ENCODE measurements around the gene SYNGAP1. TPM values are rescaled to one million over a fixed set of nuclear protein-coding genes. Genes with fewer than 3 reads are reported as not detected.

The SYNGAP1 gene
- polyA plus RNA-seq, 1 donor from 2014 or later: 4.3 TPM

DNA sequence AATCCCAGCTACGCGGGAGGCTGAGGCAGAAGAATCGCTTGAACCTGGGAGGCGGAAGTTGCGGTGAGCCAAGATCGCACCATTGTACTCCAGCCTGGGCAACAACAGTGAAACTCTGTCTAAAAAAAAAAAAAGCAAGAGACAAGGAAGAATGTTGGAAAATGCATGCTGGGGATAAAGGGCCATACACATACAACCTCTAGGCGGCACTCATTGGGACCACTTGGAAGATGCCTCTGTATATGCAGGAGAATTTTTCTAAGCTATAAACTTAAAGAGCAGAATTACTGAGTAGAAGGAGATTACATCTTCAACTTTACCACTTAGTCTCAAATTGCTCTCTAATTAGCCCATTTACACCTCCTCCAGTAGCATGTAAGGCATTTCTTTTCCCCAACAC is 77.3 kb downstream of the SYNGAP1 start:
- no peaks in the 10 kb centered on the region for H3F3A ChIP-seq (ENCODE audit: insufficient read depth, low read length, poor library complexity, severe bottlenecking)
- no peak overlapping the region for H3K4me2 ChIP-seq (ENCODE audit: low read length)
- no peaks in the 10 kb centered on the region for H3K79me2 ChIP-seq (replicated peaks; ENCODE audit: insufficient read depth, low read length)
- no peaks in the 10 kb centered on the region for H3K27me3 ChIP-seq (ENCODE audit: insufficient read depth, low read depth, low read length)
- H3K9ac ChIP-seq (ENCODE audit: low read length): no peak overlapping the region
- TF ChIP-seq MXI1 (conservative IDR thresholded peaks at IDR 0.05; ENCODE audit: poor library complexity, severe bottlenecking) (no peak), EZH2 (IDR thresholded peaks at IDR 0.05; ENCODE audit: borderline replicate concordance, insufficient read depth, low read length, poor library complexity, severe bottlenecking) (no peak), TAF1 (IDR thresholded peaks at IDR 0.05; ENCODE audit: low read depth) (no peak), SMC3 (conservative IDR thresholded peaks at IDR 0.05; ENCODE audit: poor library complexity) (no peak), POLR2AphosphoS5 (IDR thresholded peaks at IDR 0.05) (no peak), EP300 (conservative IDR thresholded peaks at IDR 0.05; ENCODE audit: poor library complexity, severe bottlenecking) (no peak), RAD21 (conservative IDR thresholded peaks at IDR 0.05) (no peak)
- TF ChIP-seq, protein P1, sequence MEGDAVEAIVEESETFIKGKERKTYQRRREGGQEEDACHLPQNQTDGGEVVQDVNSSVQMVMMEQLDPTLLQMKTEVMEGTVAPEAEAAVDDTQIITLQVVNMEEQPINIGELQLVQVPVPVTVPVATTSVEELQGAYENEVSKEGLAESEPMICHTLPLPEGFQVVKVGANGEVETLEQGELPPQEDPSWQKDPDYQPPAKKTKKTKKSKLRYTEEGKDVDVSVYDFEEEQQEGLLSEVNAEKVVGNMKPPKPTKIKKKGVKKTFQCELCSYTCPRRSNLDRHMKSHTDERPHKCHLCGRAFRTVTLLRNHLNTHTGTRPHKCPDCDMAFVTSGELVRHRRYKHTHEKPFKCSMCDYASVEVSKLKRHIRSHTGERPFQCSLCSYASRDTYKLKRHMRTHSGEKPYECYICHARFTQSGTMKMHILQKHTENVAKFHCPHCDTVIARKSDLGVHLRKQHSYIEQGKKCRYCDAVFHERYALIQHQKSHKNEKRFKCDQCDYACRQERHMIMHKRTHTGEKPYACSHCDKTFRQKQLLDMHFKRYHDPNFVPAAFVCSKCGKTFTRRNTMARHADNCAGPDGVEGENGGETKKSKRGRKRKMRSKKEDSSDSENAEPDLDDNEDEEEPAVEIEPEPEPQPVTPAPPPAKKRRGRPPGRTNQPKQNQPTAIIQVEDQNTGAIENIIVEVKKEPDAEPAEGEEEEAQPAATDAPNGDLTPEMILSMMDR (IDR thresholded peaks at IDR 0.05; ENCODE audit: poor library complexity, severe bottlenecking): no peak
- TF ChIP-seq, protein P2, sequence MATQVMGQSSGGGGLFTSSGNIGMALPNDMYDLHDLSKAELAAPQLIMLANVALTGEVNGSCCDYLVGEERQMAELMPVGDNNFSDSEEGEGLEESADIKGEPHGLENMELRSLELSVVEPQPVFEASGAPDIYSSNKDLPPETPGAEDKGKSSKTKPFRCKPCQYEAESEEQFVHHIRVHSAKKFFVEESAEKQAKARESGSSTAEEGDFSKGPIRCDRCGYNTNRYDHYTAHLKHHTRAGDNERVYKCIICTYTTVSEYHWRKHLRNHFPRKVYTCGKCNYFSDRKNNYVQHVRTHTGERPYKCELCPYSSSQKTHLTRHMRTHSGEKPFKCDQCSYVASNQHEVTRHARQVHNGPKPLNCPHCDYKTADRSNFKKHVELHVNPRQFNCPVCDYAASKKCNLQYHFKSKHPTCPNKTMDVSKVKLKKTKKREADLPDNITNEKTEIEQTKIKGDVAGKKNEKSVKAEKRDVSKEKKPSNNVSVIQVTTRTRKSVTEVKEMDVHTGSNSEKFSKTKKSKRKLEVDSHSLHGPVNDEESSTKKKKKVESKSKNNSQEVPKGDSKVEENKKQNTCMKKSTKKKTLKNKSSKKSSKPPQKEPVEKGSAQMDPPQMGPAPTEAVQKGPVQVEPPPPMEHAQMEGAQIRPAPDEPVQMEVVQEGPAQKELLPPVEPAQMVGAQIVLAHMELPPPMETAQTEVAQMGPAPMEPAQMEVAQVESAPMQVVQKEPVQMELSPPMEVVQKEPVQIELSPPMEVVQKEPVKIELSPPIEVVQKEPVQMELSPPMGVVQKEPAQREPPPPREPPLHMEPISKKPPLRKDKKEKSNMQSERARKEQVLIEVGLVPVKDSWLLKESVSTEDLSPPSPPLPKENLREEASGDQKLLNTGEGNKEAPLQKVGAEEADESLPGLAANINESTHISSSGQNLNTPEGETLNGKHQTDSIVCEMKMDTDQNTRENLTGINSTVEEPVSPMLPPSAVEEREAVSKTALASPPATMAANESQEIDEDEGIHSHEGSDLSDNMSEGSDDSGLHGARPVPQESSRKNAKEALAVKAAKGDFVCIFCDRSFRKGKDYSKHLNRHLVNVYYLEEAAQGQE (IDR thresholded peaks at IDR 0.05; ENCODE audit: borderline replicate concordance): no peak
- H3K4me3 ChIP-seq (ENCODE audit: low read length): no peak overlapping the region
- H4K20me1 ChIP-seq (ENCODE audit: insufficient read depth): no peaks in the 10 kb centered on the region
- H3K36me3 ChIP-seq (ENCODE audit: insufficient read depth, low read length): no peaks in the 10 kb centered on the region
- no peaks in the 10 kb centered on the region for H3K9me3 ChIP-seq (ENCODE audit: low read length)
- no peak overlapping the region for H2AFZ ChIP-seq (ENCODE audit: low read depth, low read length)
- no peak overlapping the region for H3K27ac ChIP-seq (ENCODE audit: low read length)
- H3K9me2 ChIP-seq (ENCODE audit: insufficient read depth, low read length): no peaks in the 10 kb centered on the region

DNA sequence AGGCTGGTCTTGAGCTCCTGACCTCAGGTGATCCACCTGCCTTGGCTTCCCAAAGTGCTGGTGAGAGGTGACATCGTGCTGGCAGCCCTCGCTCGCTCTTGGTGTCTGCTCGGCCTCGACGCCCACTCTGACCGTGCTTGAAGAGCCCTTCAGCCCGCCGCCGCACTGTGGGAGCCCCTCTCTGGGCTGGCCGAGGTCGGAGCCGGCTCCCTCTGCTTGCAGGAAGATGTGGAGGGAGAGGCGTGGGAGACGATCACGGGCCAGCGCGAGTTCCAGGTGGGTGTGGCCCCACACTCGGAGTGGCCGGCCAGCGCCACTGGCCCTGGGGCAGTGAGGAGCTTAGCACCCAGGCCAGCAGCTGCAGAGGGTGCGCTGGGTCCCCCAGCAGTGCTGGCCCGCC is 82.6 kb downstream of the SYNGAP1 start:
- Histone ChIP-seq H3K79me2 (replicated peaks; ENCODE audit: insufficient read depth, low read length) (no peaks in the 10 kb centered on the region), H3K4me2 (ENCODE audit: low read length) (no peak overlapping the region), H3K9me2 (ENCODE audit: insufficient read depth, low read length) (no peaks in the 10 kb centered on the region), H3K9me3 (ENCODE audit: low read length) (no peaks in the 10 kb centered on the region), H3K27me3 (ENCODE audit: insufficient read depth, low read depth, low read length) (no peaks in the 10 kb centered on the region), H3F3A (ENCODE audit: insufficient read depth, low read length, poor library complexity, severe bottlenecking) (no peaks in the 10 kb centered on the region), H2AFZ (ENCODE audit: low read depth, low read length) (no peak overlapping the region), H3K36me3 (ENCODE audit: insufficient read depth, low read length) (no peaks in the 10 kb centered on the region), H3K27ac (ENCODE audit: low read length) (no peak overlapping the region), H3K4me3 (ENCODE audit: low read length) (no peak overlapping the region), H3K9ac (ENCODE audit: low read length) (no peak overlapping the region), H4K20me1 (ENCODE audit: insufficient read depth) (no peaks in the 10 kb centered on the region)
- TF ChIP-seq SMC3 (conservative IDR thresholded peaks at IDR 0.05; ENCODE audit: poor library complexity): no peak
- TF ChIP-seq, protein P1 (IDR thresholded peaks at IDR 0.05; ENCODE audit: poor library complexity, severe bottlenecking): no peak
- no peak for TF ChIP-seq RAD21 (conservative IDR thresholded peaks at IDR 0.05)
- no peak for TF ChIP-seq POLR2AphosphoS5 (IDR thresholded peaks at IDR 0.05)
- TF ChIP-seq, protein P2 (IDR thresholded peaks at IDR 0.05; ENCODE audit: borderline replicate concordance): no peak
- no peak for TF ChIP-seq EZH2 (IDR thresholded peaks at IDR 0.05; ENCODE audit: borderline replicate concordance, insufficient read depth, low read length, poor library complexity, severe bottlenecking)
- TF ChIP-seq MXI1 (conservative IDR thresholded peaks at IDR 0.05; ENCODE audit: poor library complexity, severe bottlenecking): no peak
- no peak for TF ChIP-seq TAF1 (IDR thresholded peaks at IDR 0.05; ENCODE audit: low read depth)
- TF ChIP-seq EP300 (conservative IDR thresholded peaks at IDR 0.05; ENCODE audit: poor library complexity, severe bottlenecking): no peak

Measured in neural cell (in vitro differentiated cells).